Testis (tissue), 2 donors: ENCODE data around the gene MAGEF1.

ENCODE experiments used
- CTCF ChIP-seq, 3 experiments: fragments of 450-650 bp in 2 of 3; fragments of 200-600 bp in 1 of 3; sonication (generic) in 1 of 3; IDR thresholded peaks; one replicate each; pipeline ENCODE4 v1.5.1; 2016 to 2019; ENCODE audit warnings: antibody characterized with exemption in 3 of 3, mild to moderate bottlenecking in 2 of 3, moderate library complexity in 1 of 3
- POLR2A ChIP-seq: fragments of 450-650 bp; IDR thresholded peaks from one replicate; pipeline ENCODE4 v1.6.1; 2017; ENCODE audit warnings: antibody characterized with exemption, mild to moderate bottlenecking, moderate library complexity

GRCh38 chr3:184737063-184737462 is 25.2 kb upstream of the MAGEF1 start:
- TF ChIP-seq CTCF (IDR thresholded peaks at IDR 0.05) (no peak), POLR2A (no peak)
